Right lobe of liver (tissue), 6 donors: ENCODE results near the gene TMEM80. TPM values are rescaled to one million over a fixed set of nuclear protein-coding genes. Genes with fewer than 3 reads are reported as not detected.
A peak's percentile ranks its signal among the peaks of the same experiment; 100 is the strongest.

Experiments
- ATAC-seq, 4 donors: fragments of 200-7000 bp; cut with Tn5 transposase; one replicate each; pipeline ENCODE4 v1.9.1; 2020; ENCODE audit warnings: mild to moderate bottlenecking in 4 of 4, moderate library complexity in 4 of 4
- DNase-seq, 3 donors: peaks; one replicate each; pipeline ENCODE4 v3.0.0-alpha.2; 2020
- H3K27ac ChIP-seq, 3 donors: fragments of 200-600 bp; one replicate each; pipeline ENCODE4 v1.8.0; 2022
- H3K27me3 ChIP-seq, 2 donors: fragments of 200-600 bp; one replicate each; pipeline ENCODE4 v1.8.0; 2022
- H3K36me3 ChIP-seq, 4 donors: fragments of 200-600 bp; sonication (generic) in 1 of 4; one replicate each; pipeline versions ENCODE4 v1.5.1 to v1.8.0; 2017 to 2022; ENCODE audit warnings: control low read depth in 1 of 4
- H3K4me1 ChIP-seq, 4 donors: fragments of 200-600 bp; sonication (generic) in 1 of 4; one replicate each; pipeline versions ENCODE4 v1.5.1 to v1.8.0; 2017 to 2022; ENCODE audit warnings: control low read depth in 1 of 4
- H3K4me3 ChIP-seq, 3 donors: fragments of 200-600 bp; one replicate each; pipeline ENCODE4 v1.8.0; 2022
- H3K9me3 ChIP-seq, 4 donors: fragments of 200-600 bp; sonication (generic) in 1 of 4; one replicate each; pipeline versions ENCODE4 v1.5.1 to v1.8.0; 2017 to 2022; ENCODE audit warnings: control low read depth in 1 of 4
- CTCF ChIP-seq, 4 donors: fragments of 200-600 bp in 3 of 4; fragments of 450-650 bp in 1 of 4; IDR thresholded peaks; one replicate each; pipeline versions ENCODE4 v1.5.1 to v1.8.0; 2016 to 2022; ENCODE audit warnings: antibody characterized with exemption in 4 of 4, mild to moderate bottlenecking in 2 of 4
- POLR2A ChIP-seq: fragments of 450-650 bp; IDR thresholded peaks from one replicate; pipeline ENCODE4 v1.6.1; 2017; ENCODE audit warnings: antibody characterized with exemption, mild to moderate bottlenecking
- WGBS: methylation state at CpG from one replicate; pipeline ENCODE4 v1.1.6; 2018; ENCODE audit warnings: low coverage, low lambda C conversion rate; ENCODE audit not compliant: insufficient coverage; ENCODE audit errors: missing lambda C conversion rate; 5-methylcytosine and 5-hydroxymethylcytosine counted together
- intact Hi-C, 2 donors: fragments of 100-400 bp; cut with DNase I; formaldehyde crosslinking; loops; one replicate each; pipeline versions ENCODE4 v1.11.2 to v1.14.1; 2022
- total RNA-seq, 6 experiments: library from RNA; depleted of rRNA in 2 of 6; stranded (reverse); fragments of >200 nt in 2 of 6; fragmentation: NEBNext Ultra II Directional in 3 of 6; extraction: Animal tissue kit (Norgen Biotek cat#: 25700) in 3 of 6; gene quantifications; one replicate each; pipeline versions ENCODE4 v1.1.0 to v1.2.4, GENCODE V29; 2016 to 2023
- donor health status: DM: no; HTN: yes; CAD: no.
- donor health status: DM: no; HTN: no; CAD: no.
- donor health status: DM: no; HTN: no; CAD: no.
- donor health status: DM: no; HTN: yes; CAD: no.
- donor health status: DM: no; HTN: yes; CAD: no.

TMEM80 gene
- total RNA-seq, 6 experiments from 2014 or later: 6.9 to 15.5 (median 10.5) TPM

GRCh38 chr11:674406-674805 is 21.2 kb upstream of the TMEM80 start:
- no peak for ATAC-seq
- peaks cover 0 to 34% (median 12%) of the 10 kb centered on the region in 4 donors for H3K36me3 ChIP-seq
- no peak overlapping the region for H3K4me3 ChIP-seq
- H3K27me3 ChIP-seq: no peaks in the 10 kb centered on the region
- WGBS: 50% methylated on average over 2 of the region's 17 CpGs
- peaks cover 0 to 4% (median 0%) of the 10 kb centered on the region in 4 donors for H3K4me1 ChIP-seq
- intact Hi-C loops: no loop called here
- H3K9me3 ChIP-seq: no peaks in the 10 kb centered on the region
- DNase-seq: no peak
- H3K27ac ChIP-seq: no peak overlapping the region
- TF ChIP-seq POLR2A (no peak), CTCF (IDR thresholded peaks at IDR 0.05) (no peak)

GRCh38 chr11:678297-678696 is 17.3 kb upstream of the TMEM80 start:
- DNase-seq (no peak), ATAC-seq (no peak)
- 100% methylated on average over 1 of the region's 3 CpGs for WGBS
- H3K4me1 ChIP-seq: peaks cover 0 to 18% (median 0%) of the 10 kb centered on the region in 4 donors
- peaks cover 0 to 16% (median 11%) of the 10 kb centered on the region in 4 donors for H3K36me3 ChIP-seq
- H3K27me3 ChIP-seq: no peaks in the 10 kb centered on the region
- intact Hi-C loops: no loop called here
- H3K9me3 ChIP-seq: no peaks in the 10 kb centered on the region
- TF ChIP-seq CTCF (IDR thresholded peaks at IDR 0.05) (no peak), POLR2A (no peak)
- no peak overlapping the region for H3K27ac ChIP-seq
- H3K4me3 ChIP-seq: no peak overlapping the region

GRCh38 chr11:679271-680207 is 16.1 kb upstream of the TMEM80 start:
- peaks cover 0 to 25% (median 5%) of the 10 kb centered on the region in 4 donors for H3K36me3 ChIP-seq
- peak in 1 of 4 donors; percentile 13 for TF ChIP-seq CTCF (IDR thresholded peaks at IDR 0.05)
- TF ChIP-seq POLR2A: no peak
- H3K4me1 ChIP-seq: peaks cover 0 to 18% (median 0%) of the 10 kb centered on the region in 4 donors
- WGBS: 34% methylated on average over 9 of the region's 36 CpGs
- peak; percentile 63 to 82 (median 71) for DNase-seq
- intact Hi-C loops: no loop called here
- peak; percentile 75 to 86 (median 82) for ATAC-seq
- no peaks in the 10 kb centered on the region for H3K9me3 ChIP-seq
- H3K4me3 ChIP-seq: no peak overlapping the region
- H3K27me3 ChIP-seq: no peaks in the 10 kb centered on the region
- H3K27ac ChIP-seq: peak overlapping the region in 2 of 3 donors; percentile 40 to 57

GRCh38 chr11:680476-680875 is 15.1 kb upstream of the TMEM80 start:
- peak in 3 of 4 donors; percentile 29 to 56 (median 31) for ATAC-seq
- 85% methylated on average over 17 of the region's 19 CpGs for WGBS
- Histone ChIP-seq H3K36me3 (peaks cover 0 to 30% (median 5%) of the 10 kb centered on the region in 4 donors), H3K27ac (no peak overlapping the region), H3K9me3 (no peaks in the 10 kb centered on the region), H3K27me3 (no peaks in the 10 kb centered on the region), H3K4me3 (no peak overlapping the region), H3K4me1 (peaks cover 0 to 18% (median 0%) of the 10 kb centered on the region in 4 donors)
- no peak for TF ChIP-seq POLR2A
- TF ChIP-seq CTCF (IDR thresholded peaks at IDR 0.05): no peak
- DNase-seq: no peak
- intact Hi-C loops: no loop called here
